K562 (cell line): Measurements from ENCODE around the gene PTAR1.

Experiments
- PHF21A ChIP-seq: fragments of 450-650 bp; IDR thresholded peaks from 2 replicates; pipeline ENCODE4 v1.6.1; 2017; ENCODE audit warnings: low read depth, borderline replicate concordance
- POLR2A ChIP-seq: fragments of 450-650 bp; conservative IDR thresholded peaks from 2 replicates; pipeline ENCODE4 v1.6.1; 2016
- TARDBP ChIP-seq: fragments of 450-650 bp; IDR thresholded peaks from 2 replicates; pipeline ENCODE4 v1.6.1; 2016
- TF ChIP-seq, protein P1 (sequence below), 3 experiments: IDR thresholded peaks in 2 of 3; conservative IDR thresholded peaks in 1 of 3; 2 replicates each; pipeline ENCODE4 v1.5.1; 2011 to 2012; ENCODE audit warnings: low read length in 3 of 3, mild to moderate bottlenecking in 3 of 3, control low read depth in 2 of 3, improper control_type of control experiment in 1 of 3, inconsistent platforms in 1 of 3, low read depth in 1 of 3, mixed read lengths in 1 of 3, moderate library complexity in 1 of 3; ENCODE audit not compliant: insufficient read depth in 2 of 3

DNA sequence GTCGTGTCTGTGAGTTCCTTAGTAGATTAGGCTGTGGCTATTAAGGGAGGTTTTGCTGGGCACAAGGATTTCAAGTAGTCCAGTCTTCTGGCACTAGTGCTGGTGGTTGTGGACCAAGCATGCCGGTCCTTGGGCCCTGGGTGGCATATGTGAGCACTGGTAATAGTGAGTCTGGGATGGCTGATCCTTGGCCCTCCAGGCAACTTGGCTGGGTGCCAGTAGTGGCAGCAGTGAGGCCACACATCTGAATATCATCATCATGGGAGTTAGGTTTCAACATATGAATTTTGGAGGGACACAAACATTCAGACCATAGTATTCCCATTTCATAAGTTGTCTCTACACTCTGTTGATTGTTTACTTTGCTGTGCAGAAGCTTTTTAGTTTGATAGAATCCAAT lies 62.3 kb downstream of the PTAR1 start:
- TF ChIP-seq, protein P1, sequence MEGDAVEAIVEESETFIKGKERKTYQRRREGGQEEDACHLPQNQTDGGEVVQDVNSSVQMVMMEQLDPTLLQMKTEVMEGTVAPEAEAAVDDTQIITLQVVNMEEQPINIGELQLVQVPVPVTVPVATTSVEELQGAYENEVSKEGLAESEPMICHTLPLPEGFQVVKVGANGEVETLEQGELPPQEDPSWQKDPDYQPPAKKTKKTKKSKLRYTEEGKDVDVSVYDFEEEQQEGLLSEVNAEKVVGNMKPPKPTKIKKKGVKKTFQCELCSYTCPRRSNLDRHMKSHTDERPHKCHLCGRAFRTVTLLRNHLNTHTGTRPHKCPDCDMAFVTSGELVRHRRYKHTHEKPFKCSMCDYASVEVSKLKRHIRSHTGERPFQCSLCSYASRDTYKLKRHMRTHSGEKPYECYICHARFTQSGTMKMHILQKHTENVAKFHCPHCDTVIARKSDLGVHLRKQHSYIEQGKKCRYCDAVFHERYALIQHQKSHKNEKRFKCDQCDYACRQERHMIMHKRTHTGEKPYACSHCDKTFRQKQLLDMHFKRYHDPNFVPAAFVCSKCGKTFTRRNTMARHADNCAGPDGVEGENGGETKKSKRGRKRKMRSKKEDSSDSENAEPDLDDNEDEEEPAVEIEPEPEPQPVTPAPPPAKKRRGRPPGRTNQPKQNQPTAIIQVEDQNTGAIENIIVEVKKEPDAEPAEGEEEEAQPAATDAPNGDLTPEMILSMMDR (IDR thresholded peaks at IDR 0.05 in 2 of 3, conservative IDR thresholded peaks at IDR 0.05 in 1 of 3; ENCODE audit: insufficient read depth in 2 of 3, low read depth in 1 of 3, low read length in 3 of 3): no peak
- TF ChIP-seq TARDBP (no peak), POLR2A (no peak), PHF21A (no peak)
